GM18526 (cell line): Measurements from ENCODE around the gene RAB1B.

Experiments used
- POLR2A ChIP-seq: IDR thresholded peaks from 3 replicates; pipeline ENCODE4 v1.6.1; 2011; ENCODE audit not compliant: insufficient read length; ENCODE audit errors: extremely low read depth

RAB1B gene

GRCh38 chr11:66285250-66285947 is 17.0 kb downstream of the RAB1B start:
- TF ChIP-seq POLR2A, result no peak

GRCh38 chr11:66286699-66287098 is 18.3 kb downstream of the RAB1B start:
- no peak for TF ChIP-seq POLR2A

GRCh38 chr11:66287211-66287888 is 18.9 kb downstream of the RAB1B start:
- TF ChIP-seq POLR2A, result no peak

- no peak for TF ChIP-seq POLR2A
These were observed 19.6 kb downstream of the RAB1B start for GRCh38 chr11:66287889-66288670.

GRCh38 chr11:66288671-66289547 is 20.5 kb downstream of the RAB1B start, which contains the start of gene YIF1A:
TSS of gene YIF1A (minus strand) at chr11:66289143. CDS start at chr11:66288985, 158 bp downstream.
- TF ChIP-seq POLR2A, result peak; percentile 77

- TF ChIP-seq POLR2A, result peak; percentile 0
These were observed 21.3 kb downstream of the RAB1B start for GRCh38 chr11:66289548-66290329.

- no peak for TF ChIP-seq POLR2A
These were observed 21.8 kb downstream of the RAB1B start for GRCh38 chr11:66290330-66290621.

- no peak for TF ChIP-seq POLR2A
These were observed 22.9 kb downstream of the RAB1B start for GRCh38 chr11:66291303-66291705.

- no peak for TF ChIP-seq POLR2A
These were observed 23.5 kb downstream of the RAB1B start, which contains the start of gene TMEM151A for GRCh38 chr11:66291706-66292542. TSS of gene TMEM151A (plus strand) at chr11:66291894. CDS start at chr11:66292014, 120 bp downstream.

- TF ChIP-seq POLR2A, result no peak
These were observed 24.3 kb downstream of the RAB1B start for GRCh38 chr11:66292543-66293332.

GRCh38 chr11:66293352-66293751 is 24.9 kb downstream of the RAB1B start:
- no peak for TF ChIP-seq POLR2A

- no peak for TF ChIP-seq POLR2A
These were observed 25.6 kb downstream of the RAB1B start for GRCh38 chr11:66293777-66294625.
